DMS153 (cell line): ENCODE data around the gene LBHD1.
A peak's percentile ranks its signal among the peaks of the same experiment; 100 is the strongest.
"Not testable (repeated sequence)": the region's sequence is repeated elsewhere in the genome, so short reads cannot be mapped to it uniquely, and the experiment has no call there.

Source experiments
- DNase-seq: peaks from one replicate; lab custom pipeline; 2025; lab: John Stamatoyannopoulos, UW

LBHD1 gene

DNA sequence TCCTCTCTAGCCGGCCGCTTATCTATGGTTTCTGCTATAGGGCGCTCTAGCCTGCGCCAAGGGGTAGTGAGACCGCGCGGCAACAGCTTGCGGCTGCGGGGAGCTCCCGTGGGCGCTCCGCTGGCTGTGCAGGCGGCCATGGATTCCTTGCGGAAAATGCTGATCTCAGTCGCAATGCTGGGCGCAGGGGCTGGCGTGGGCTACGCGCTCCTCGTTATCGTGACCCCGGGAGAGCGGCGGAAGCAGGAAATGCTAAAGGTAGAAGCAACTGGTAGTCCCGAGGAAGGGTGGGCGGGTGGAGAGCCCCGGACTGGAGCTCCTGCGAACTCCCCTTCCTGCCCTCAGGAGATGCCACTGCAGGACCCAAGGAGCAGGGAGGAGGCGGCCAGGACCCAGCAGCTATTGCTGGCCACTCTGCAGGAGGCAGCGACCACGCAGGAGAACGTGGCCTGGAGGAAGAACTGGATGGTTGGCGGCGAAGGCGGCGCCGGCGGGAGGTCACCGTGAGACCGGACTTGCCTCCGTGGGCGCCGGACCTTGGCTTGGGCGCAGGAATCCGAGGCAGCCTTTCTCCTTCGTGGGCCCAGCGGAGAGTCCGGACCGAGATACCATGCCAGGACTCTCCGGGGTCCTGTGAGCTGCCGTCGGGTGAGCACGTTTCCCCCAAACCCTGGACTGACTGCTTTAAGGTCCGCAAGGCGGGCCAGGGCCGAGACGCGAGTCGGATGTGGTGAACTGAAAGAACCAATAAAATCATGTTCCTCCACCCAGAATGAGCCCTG, at the start of gene LBHD1, which contains the start of gene UQCC3:
Gene LBHD1, minus strand, starts transcription at position 660 of the 782 bp plus-strand sequence. CDS start 2,236 bp downstream, outside the sequence.
Gene UQCC3, plus strand, starts transcription at position 66 of the 782 bp plus-strand sequence. Its CDS starts 73 bp downstream, at position 139.
- DNase-seq = peak; percentile 71

DNA sequence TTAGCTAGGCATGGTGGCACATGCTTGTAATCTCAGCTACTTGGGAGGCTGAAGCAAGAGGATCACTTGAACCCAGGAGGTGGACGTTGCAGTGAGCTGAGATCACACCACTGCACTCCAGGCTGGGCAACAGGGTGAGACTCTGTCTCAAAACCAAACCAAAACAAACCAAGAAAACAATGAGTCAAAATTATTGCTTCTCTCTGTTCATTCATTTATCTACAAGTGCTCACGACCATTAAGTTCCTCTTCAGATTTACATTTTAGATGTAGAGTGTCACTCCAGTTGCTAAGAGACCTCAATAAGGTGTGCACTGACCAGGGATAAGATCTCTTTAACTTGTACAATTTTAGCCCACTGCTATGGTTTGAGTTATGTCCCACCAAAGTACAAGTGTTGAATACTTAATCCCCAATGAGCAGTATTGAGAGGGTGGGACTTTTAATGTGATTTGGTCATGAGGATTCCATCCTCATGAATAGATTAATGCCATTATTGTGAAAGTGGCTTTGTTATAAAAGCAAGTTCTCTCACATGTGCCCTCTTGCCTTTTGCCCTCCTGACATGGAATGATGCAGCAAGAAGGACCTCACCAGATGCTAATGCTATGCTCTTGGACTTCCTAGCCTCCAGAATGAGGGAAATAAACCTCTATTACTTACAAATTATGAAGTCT, 47.4 kb upstream of the LBHD1 start:
- no peak for DNase-seq

DNA sequence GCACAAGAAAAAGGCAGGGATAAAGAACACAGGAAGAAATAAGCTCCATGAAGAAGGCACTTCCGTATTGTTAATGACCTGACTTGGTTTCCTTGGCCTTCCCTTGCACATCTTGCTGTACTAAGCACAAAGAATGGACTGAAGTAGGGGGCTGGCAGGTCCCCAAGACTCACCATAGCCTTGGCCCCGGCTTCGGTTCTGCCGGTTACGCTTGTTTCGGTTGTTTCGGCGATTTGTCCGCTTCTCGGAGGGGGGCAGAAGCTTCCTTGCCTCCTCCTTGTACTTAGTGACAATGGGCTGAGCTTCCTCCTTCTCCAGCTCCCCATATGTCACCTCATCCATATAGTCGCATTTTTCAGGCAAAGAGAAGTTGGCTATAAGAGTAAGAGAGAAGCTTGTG, 44.7 kb upstream of the LBHD1 start:
- DNase-seq = no peak

DNA sequence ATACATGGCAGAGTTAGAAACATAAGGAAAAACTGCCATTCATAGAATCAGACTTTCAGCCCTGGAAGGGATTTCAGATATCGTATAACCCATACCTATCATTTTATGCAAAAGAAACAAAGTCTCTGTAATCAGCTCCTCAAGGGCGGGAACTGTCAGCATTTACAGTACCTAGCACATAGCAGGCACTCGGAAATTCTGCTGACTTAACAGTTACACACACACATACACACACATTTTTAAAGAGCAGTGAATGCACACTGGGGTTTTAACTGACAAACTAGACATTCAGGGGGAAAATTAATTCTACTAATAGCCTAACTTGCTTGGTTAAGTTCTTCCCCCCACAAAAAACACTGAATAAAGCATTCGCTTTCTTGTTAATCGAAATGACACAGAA, 44.1 kb upstream of the LBHD1 start:
- no peak for DNase-seq

GRCh38 chr11:62715150-62716130, 43.4 kb upstream of the LBHD1 start:
- DNase-seq = no peak

GRCh38 chr11:62713343-62713742, 41.3 kb upstream of the LBHD1 start:
- no peak for DNase-seq

GRCh38 chr11:62712861-62713260, 40.8 kb upstream of the LBHD1 start:
- no peak for DNase-seq

DNA sequence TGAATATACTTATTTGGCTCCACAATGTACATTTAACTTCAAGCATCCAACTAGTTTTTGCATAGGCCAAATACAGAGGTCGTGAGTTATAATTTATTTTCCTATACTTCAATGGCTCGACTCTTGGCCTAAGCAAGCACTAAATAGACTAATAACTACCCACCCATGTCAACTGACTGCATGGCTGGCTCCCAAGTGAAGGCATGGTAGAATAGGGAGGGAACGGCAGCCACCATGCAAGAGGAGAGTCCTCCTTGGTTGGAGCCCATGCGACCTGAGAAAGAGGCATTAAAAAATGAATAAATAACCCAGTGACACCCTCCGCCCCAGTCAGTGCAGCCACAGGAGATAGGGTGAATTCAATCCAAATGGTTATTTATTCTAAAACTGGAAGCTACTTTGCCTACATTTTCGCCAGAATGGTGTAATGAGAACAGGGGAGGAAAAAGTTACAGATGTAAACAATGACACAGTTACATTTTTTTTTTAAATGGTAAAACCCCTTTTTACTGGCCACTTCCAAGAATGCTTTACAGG, 40.3 kb upstream of the LBHD1 start:
- no peak for DNase-seq

DNA sequence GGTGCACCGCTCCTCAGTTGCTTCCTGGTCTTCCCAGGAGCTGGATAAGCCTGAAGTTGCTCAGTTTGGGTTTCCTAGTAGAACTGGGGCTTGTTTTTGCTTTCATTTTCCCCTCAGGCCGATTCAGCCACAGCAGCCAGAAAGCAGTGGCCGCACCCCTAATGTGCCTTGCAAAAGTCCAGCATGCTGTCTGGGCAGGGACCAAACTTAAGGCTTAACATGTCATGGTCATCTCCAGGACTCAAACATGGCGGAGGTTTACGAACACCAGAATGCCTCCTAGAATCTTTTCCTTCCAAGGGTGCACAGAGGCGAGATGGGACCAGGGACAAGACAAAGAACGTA, 37.9 kb upstream of the LBHD1 start:
- DNase-seq = no peak

GRCh38 chr11:62709247-62710000, 37.4 kb upstream of the LBHD1 start:
- peak; percentile 95 for DNase-seq

DNA sequence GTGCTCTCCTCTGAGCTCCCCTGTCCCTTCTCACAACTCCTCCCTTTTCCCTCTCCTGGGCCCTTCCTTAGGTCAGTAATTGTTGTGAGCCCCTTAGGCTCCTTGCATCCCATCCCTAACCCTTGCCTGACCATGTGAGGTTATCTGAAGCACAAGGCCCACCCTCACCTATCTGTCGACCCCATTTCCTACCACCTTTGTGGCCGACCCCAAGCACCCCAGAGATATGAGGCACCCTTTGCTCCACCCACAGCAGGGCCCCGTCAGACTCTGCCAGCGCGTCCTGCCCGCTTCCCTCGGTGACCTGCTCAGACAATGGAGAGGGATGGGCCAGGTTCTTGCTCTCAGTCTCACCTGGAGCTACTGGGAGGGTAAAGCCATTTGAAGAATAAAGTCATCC, 36.7 kb upstream of the LBHD1 start:
- DNase-seq = peak; percentile 34

DNA sequence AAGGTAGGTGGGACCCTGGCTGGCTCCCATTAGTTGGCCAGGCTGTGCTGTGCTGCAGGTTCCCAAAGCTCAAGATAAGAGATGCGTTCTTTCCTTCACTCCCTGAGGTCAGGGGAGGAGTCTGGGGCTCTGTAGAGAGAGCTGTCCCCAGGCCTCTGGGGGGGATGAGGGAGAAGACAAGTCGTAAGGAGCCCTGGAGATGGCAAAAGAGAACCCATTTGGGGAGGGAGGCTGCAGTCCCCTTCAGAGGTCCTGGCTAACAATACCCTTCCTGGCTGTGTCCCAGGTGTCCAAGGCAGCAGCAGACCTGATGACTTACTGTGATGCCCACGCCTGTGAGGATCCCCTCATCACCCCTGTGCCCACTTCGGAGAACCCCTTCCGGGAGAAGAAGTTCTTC, 36.3 kb upstream of the LBHD1 start:
- DNase-seq = no peak

GRCh38 chr11:62707277-62707861, 35.3 kb upstream of the LBHD1 start, which contains the start of the genes BSCL2 and GNG3:
BSCL2 (minus strand) TSS chr11:62707424; CDS start chr11:62707195, 229 bp downstream.
GNG3 (plus strand) TSS chr11:62707676; CDS start chr11:62708296, 620 bp downstream.
- DNase-seq = peak; percentile 62

GRCh38 chr11:62706850-62707247, 34.8 kb upstream of the LBHD1 start:
- DNase-seq = no peak

- peak; percentile 83 for DNase-seq
Measured at GRCh38 chr11:62705880-62706849, 34.1 kb upstream of the LBHD1 start.

DNA sequence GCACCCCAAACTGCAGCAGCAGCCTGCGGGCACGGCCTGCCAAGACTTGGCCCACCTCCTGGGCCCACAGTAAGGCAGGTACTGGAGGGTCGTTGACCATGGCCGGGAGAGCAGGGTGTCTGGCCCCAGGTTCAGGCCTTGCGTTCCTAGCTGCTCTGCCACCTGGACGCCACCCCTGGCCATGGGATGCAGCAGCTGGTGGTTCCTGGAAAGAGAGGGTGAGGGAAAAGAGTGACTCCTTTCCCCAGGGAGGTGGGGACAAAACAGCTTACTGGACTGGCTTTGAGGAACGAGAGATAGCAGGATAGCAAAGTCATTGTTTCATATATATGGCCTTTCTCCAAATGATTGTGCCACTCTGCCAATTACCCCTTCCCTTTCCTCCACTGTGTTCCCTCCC, 33.3 kb upstream of the LBHD1 start:
- peak; percentile 5 for DNase-seq

- DNase-seq = not testable (repeated sequence)
Measured at GRCh38 chr11:62703921-62704320, 31.9 kb upstream of the LBHD1 start.

DNA sequence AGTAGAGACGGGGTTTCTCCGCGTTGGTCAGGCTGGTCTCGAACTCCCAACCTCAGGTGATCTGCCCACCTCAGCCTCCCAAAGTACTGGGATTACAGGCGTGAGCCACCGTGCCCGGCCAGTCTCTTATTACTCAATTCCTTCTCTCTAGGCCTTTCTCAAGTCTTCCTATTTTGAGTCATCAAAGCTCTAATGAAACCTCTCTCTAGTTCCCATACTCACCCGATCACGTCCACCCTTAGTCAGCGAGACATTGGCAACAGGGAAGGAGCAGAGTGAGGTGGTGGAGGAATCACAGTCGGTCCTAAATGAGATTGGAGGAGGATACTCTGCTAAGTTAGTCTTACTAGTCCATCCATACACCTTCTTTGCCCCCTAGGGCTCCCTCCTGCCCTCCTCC, 30.2 kb upstream of the LBHD1 start:
- DNase-seq = no peak

DNA sequence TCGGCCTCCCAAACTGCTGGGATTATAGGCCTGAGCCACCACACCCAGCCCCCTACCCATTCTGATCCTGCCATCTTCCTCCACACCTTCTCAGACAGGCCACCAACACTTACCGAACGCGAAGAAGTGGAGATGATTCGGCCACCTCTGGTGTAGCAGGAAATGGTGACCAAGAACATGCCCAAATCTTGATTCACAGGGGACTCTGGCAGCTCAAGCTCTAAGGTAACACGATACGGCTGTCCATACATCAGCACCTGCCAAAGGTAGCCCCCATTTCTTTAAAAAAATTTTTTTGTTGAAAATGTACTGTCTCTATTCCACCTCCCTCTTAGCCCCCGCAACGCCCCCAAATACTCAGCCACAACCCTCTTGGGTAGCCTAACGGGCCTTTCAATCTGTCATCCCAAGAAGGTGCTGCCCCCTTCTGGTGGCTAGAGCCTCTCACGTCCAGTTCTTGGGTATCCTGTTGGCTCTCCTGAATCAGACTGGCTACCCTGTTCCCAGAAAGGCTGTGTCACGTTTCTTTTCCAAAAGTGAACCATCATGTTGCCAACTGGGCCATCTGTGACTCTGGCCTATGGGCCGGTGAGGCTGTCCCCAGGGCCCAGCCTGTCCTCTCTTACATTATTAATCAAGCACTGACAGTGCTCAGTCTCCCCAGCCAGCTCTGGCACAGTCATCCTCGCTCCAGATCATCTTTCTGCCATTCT, 22.5 kb upstream of the LBHD1 start:
- no peak for DNase-seq
